PC-9 (cell line): ENCODE results near the gene BORCS8. TPM values are rescaled to one million over a fixed set of nuclear protein-coding genes. Genes with fewer than 3 reads are reported as not detected.

ENCODE experiments used
- BruUV-seq: library from RNA; stranded (reverse); fragments of 400-500 nt; replicated peaks from 2 replicates; lab custom pipeline; 2021; lab: Mats Ljungman, UMichigan
- CTCF ChIA-PET: fragments of 300-600 bp; sonication (Branson Sonifier 250); formaldehyde crosslinking; loops from one replicate; lab custom pipeline; 2022; ENCODE audit warnings: antibody characterized with exemption; lab: Charles Lee
- POLR2A ChIA-PET: fragments of 300-600 bp; sonication (Branson Sonifier 250); formaldehyde crosslinking; loops from one replicate; lab custom pipeline; 2022; ENCODE audit warnings: antibody characterized with exemption; ENCODE audit not compliant: unreplicated experiment; lab: Charles Lee
- DNase-seq, 2 experiments: peaks; one replicate each; pipeline versions ENCODE4 v3.0.0 to v3.0.0-alpha.2; 2015 to 2022; ENCODE audit warnings: mixed read lengths in 1 of 2
- H2AFZ ChIP-seq: fragments of 200-600 bp; sonication (generic); 2 replicates; pipeline ENCODE4 v1.8.1; 2017; ENCODE audit warnings: antibody characterized with exemption
- H3F3A ChIP-seq: fragments of 200-600 bp; sonication (generic); 2 replicates; pipeline ENCODE4 v1.8.1; 2017; ENCODE audit warnings: antibody characterized with exemption, mild to moderate bottlenecking, low read depth; ENCODE audit not compliant: insufficient read depth
- H3K27ac ChIP-seq: fragments of 200-600 bp; sonication (generic); 2 replicates; pipeline ENCODE4 v1.6.1; 2016; ENCODE audit warnings: mixed run types
- H3K27me3 ChIP-seq: fragments of 200-600 bp; sonication (generic); 2 replicates; pipeline ENCODE4 v1.6.1; 2016; ENCODE audit warnings: low read depth, mixed run types; ENCODE audit not compliant: insufficient read depth
- H3K36me3 ChIP-seq: fragments of 200-600 bp; sonication (generic); 2 replicates; pipeline ENCODE4 v1.6.1; 2016; ENCODE audit warnings: low read depth, mixed run types
- H3K4me1 ChIP-seq: fragments of 200-600 bp; sonication (generic); replicated peaks from 2 replicates; pipeline ENCODE4 v1.6.1; 2016; ENCODE audit warnings: mixed run types; ENCODE audit not compliant: insufficient read depth
- H3K4me2 ChIP-seq: fragments of 200-600 bp; sonication (generic); 2 replicates; pipeline ENCODE4 v1.6.1; 2017; ENCODE audit warnings: mixed run types
- H3K4me3 ChIP-seq: fragments of 200-600 bp; sonication (generic); 2 replicates; pipeline ENCODE4 v1.6.1; 2016; ENCODE audit warnings: mixed run types
- H3K79me2 ChIP-seq: fragments of 200-600 bp; sonication (generic); 2 replicates; pipeline ENCODE4 v1.6.1; 2017; ENCODE audit warnings: low read depth, mixed run types
- H3K9me2 ChIP-seq: fragments of 200-600 bp; sonication (generic); 2 replicates; pipeline ENCODE4 v1.8.1; 2017; ENCODE audit warnings: mild to moderate bottlenecking; ENCODE audit not compliant: insufficient read depth
- H3K9me3 ChIP-seq: fragments of 200-600 bp; sonication (generic); 2 replicates; pipeline ENCODE4 v1.8.1; 2016; ENCODE audit warnings: low read depth; ENCODE audit not compliant: insufficient read depth
- H4K20me1 ChIP-seq: fragments of 200-600 bp; sonication (generic); 2 replicates; pipeline ENCODE4 v1.8.1; 2017; ENCODE audit not compliant: insufficient read depth
- EZH2 ChIP-seq: fragments of 200-600 bp; sonication (generic); IDR thresholded peaks from 2 replicates; pipeline ENCODE4 v1.8.0; 2017; ENCODE audit warnings: antibody characterized with exemption, low read depth
- intact Hi-C: fragments of 100-400 bp; cut with micrococcal nuclease; formaldehyde crosslinking; loops from one replicate; pipeline ENCODE4 v1.10.0; 2022; ENCODE audit not compliant: unreplicated experiment
- total RNA-seq: library from RNA; stranded (reverse); gene quantifications from 2 replicates; pipeline ENCODE4 v1.2.3, GENCODE V29; 2021
- TF ChIP-seq, protein P1 (sequence below): fragments of 200-600 bp; sonication (generic); conservative IDR thresholded peaks from 2 replicates; pipeline ENCODE4 v1.6.1; 2017; ENCODE audit warnings: mixed run types, antibody characterized with exemption, mild to moderate bottlenecking, moderate library complexity

Gene BORCS8
- total RNA-seq, 1 experiment from 2014 or later: 23.1 TPM

DNA sequence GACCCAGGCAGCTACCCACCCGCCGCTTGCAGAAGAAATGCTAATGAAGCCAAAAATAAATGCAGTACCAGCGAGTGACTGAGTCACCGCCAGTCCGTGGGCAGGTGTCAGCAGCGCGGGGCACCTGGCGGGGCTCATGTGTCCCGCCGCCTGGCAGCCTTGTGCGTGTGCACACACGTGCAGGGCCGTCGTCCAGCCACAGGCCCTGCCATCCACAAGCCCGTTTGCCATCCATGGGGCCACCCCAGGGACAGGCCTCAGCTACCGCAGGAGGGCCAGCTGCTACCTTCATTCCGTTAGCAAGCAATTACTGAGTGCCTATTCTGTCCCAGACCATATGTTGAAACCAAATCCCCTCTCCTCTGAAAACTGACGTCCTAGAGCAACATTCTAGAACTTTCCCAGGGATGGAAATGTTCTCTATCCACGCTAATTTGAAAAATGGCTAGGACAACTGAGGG, 40.3 kb upstream of the BORCS8 start:
- H3K9me3 ChIP-seq: peaks cover 12% of the 10 kb centered on the region; the same call in 1 of the 2 replicates
- no peaks in the 10 kb centered on the region for H3K36me3 ChIP-seq
- no peak overlapping the region for H3K27ac ChIP-seq
- DNase-seq: no peak
- H3K27me3 ChIP-seq: peaks cover 59% of the 10 kb centered on the region
- no peaks in the 10 kb centered on the region for H4K20me1 ChIP-seq
- POLR2A ChIA-PET: no interaction called here
- H3K4me2 ChIP-seq: no peak overlapping the region
- intact Hi-C loops: no loop called here
- CTCF ChIA-PET: no interaction called here
- no peaks in the 10 kb centered on the region for H3F3A ChIP-seq
- no peak overlapping the region for H3K4me3 ChIP-seq
- no peaks in the 10 kb centered on the region for H3K79me2 ChIP-seq
- no TSS peak for BruUV-seq
- H3K4me1 ChIP-seq: no peaks in the 10 kb centered on the region
- no peak overlapping the region for H2AFZ ChIP-seq
- TF ChIP-seq, protein P1, sequence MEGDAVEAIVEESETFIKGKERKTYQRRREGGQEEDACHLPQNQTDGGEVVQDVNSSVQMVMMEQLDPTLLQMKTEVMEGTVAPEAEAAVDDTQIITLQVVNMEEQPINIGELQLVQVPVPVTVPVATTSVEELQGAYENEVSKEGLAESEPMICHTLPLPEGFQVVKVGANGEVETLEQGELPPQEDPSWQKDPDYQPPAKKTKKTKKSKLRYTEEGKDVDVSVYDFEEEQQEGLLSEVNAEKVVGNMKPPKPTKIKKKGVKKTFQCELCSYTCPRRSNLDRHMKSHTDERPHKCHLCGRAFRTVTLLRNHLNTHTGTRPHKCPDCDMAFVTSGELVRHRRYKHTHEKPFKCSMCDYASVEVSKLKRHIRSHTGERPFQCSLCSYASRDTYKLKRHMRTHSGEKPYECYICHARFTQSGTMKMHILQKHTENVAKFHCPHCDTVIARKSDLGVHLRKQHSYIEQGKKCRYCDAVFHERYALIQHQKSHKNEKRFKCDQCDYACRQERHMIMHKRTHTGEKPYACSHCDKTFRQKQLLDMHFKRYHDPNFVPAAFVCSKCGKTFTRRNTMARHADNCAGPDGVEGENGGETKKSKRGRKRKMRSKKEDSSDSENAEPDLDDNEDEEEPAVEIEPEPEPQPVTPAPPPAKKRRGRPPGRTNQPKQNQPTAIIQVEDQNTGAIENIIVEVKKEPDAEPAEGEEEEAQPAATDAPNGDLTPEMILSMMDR: no peak
- no peak for TF ChIP-seq EZH2
- H3K9me2 ChIP-seq: no peaks in the 10 kb centered on the region

GRCh38 chr19:19230999-19231398, 39.0 kb upstream of the BORCS8 start:
- TF ChIP-seq, protein P1: no peak
- TF ChIP-seq EZH2: no peak
- Histone ChIP-seq H3K79me2 (no peaks in the 10 kb centered on the region), H3K4me3 (no peak overlapping the region), H3K4me2 (no peak overlapping the region), H4K20me1 (no peaks in the 10 kb centered on the region), H3K4me1 (no peaks in the 10 kb centered on the region), H3K27me3 (peaks cover 72% of the 10 kb centered on the region), H3K36me3 (no peaks in the 10 kb centered on the region), H3K9me2 (no peaks in the 10 kb centered on the region), H3K9me3 (peaks cover 12% of the 10 kb centered on the region; the same call in 1 of the 2 replicates), H2AFZ (no peak overlapping the region), H3F3A (no peaks in the 10 kb centered on the region), H3K27ac (no peak overlapping the region)
- BruUV-seq: no TSS peak
- CTCF ChIA-PET: interaction anchor here (0.6 kb wide), 1 partner anchor 1132 kb away, joined by 6 read pairs; no protein-coding TSS in a partner anchor
- intact Hi-C loops: no loop called here
- POLR2A ChIA-PET: no interaction called here
- no peak for DNase-seq

GRCh38 chr19:19229701-19230100, 37.7 kb upstream of the BORCS8 start:
- Histone ChIP-seq H3K4me1 (no peaks in the 10 kb centered on the region), H3K79me2 (no peaks in the 10 kb centered on the region), H3K9me3 (peaks cover 8% of the 10 kb centered on the region; the same call in 1 of the 2 replicates), H2AFZ (no peak overlapping the region), H3K36me3 (no peaks in the 10 kb centered on the region), H3K4me3 (no peak overlapping the region), H3K9me2 (no peaks in the 10 kb centered on the region), H4K20me1 (no peaks in the 10 kb centered on the region), H3F3A (no peaks in the 10 kb centered on the region), H3K4me2 (no peak overlapping the region), H3K27me3 (peaks cover 85% of the 10 kb centered on the region), H3K27ac (no peak overlapping the region)
- intact Hi-C loops: no loop called here
- TF ChIP-seq, protein P1: no peak
- TF ChIP-seq EZH2: no peak
- DNase-seq: no peak
- ChIA-PET CTCF (no interaction called here), POLR2A (no interaction called here)
- no TSS peak for BruUV-seq
